Measurements from ENCODE around the gene HCFC2.

HCFC2 gene

DNA sequence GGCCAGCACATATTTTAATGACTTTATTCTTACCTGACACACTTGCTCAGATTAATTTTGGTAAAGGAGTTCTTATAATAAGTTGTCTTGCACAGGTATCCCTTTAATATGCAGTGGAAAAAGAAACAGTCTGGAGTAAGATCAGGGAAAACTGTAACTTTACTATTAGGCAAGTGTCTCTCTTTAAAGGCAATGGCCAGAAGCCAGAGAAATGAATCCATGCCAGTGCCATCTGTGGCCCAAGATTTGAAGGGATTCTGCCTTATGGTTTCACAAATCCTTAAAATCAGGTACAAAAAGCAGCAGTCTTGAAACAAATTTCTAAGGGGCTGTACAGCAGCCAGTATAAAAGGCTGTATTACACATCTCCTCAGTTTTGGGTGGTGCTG is 51.2 kb downstream of the HCFC2 start:
- DNase-seq (ENCODE audit: low read depth), result no peak
- in situ Hi-C loops (cut with HindIII; ENCODE audit: low sequenced_read_pairs), result no loop called here
- H3K4me3 ChIP-seq (ENCODE audit: low read depth, low read length), result no peak overlapping the region
- TF ChIP-seq, protein P1, sequence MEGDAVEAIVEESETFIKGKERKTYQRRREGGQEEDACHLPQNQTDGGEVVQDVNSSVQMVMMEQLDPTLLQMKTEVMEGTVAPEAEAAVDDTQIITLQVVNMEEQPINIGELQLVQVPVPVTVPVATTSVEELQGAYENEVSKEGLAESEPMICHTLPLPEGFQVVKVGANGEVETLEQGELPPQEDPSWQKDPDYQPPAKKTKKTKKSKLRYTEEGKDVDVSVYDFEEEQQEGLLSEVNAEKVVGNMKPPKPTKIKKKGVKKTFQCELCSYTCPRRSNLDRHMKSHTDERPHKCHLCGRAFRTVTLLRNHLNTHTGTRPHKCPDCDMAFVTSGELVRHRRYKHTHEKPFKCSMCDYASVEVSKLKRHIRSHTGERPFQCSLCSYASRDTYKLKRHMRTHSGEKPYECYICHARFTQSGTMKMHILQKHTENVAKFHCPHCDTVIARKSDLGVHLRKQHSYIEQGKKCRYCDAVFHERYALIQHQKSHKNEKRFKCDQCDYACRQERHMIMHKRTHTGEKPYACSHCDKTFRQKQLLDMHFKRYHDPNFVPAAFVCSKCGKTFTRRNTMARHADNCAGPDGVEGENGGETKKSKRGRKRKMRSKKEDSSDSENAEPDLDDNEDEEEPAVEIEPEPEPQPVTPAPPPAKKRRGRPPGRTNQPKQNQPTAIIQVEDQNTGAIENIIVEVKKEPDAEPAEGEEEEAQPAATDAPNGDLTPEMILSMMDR (IDR thresholded peaks at IDR 0.05; ENCODE audit: low read depth, low read length, missing control alignments), result no peak

DNA sequence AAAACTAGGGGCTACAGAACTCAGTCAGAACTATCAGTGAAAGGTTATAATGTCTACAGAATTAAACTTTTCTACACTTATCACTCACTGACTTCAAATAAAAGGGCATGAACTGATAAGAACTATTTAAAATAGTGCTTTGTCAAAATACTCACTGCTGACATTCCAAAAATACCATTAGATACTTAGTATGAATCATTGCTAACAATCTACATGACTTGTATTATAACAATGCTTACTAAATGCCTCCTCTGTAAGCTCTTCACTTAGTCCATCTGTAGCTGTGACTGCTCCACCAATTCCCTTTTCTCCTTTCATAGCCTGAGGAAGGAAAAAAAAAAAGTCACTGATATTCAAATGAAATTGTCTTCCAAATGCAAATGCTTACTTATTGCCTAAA is 56.7 kb downstream of the HCFC2 start:
- TF ChIP-seq, protein P1 (IDR thresholded peaks at IDR 0.05; ENCODE audit: low read depth, low read length, missing control alignments), result no peak
- no peak overlapping the region for H3K4me3 ChIP-seq (ENCODE audit: low read depth, low read length)
- in situ Hi-C loops (cut with HindIII; ENCODE audit: low sequenced_read_pairs), result no loop called here
- no peak for DNase-seq (ENCODE audit: low read depth)

GRCh38 chr12:104122298-104122697 is 58.0 kb downstream of the HCFC2 start:
- no peak for DNase-seq (ENCODE audit: low read depth)
- in situ Hi-C loops (cut with HindIII; ENCODE audit: low sequenced_read_pairs), result no loop called here
- TF ChIP-seq, protein P1 (IDR thresholded peaks at IDR 0.05; ENCODE audit: low read depth, low read length, missing control alignments), result no peak
- no peak overlapping the region for H3K4me3 ChIP-seq (ENCODE audit: low read depth, low read length)

- H3K4me3 ChIP-seq (ENCODE audit: low read depth, low read length), result no peak overlapping the region
- no peak for DNase-seq (ENCODE audit: low read depth)
- TF ChIP-seq, protein P1 (IDR thresholded peaks at IDR 0.05; ENCODE audit: low read depth, low read length, missing control alignments), result no peak
- in situ Hi-C loops (cut with HindIII; ENCODE audit: low sequenced_read_pairs), result no loop called here
Observed at GRCh38 chr12:104126548-104126947, 62.2 kb downstream of the HCFC2 start.

DNA sequence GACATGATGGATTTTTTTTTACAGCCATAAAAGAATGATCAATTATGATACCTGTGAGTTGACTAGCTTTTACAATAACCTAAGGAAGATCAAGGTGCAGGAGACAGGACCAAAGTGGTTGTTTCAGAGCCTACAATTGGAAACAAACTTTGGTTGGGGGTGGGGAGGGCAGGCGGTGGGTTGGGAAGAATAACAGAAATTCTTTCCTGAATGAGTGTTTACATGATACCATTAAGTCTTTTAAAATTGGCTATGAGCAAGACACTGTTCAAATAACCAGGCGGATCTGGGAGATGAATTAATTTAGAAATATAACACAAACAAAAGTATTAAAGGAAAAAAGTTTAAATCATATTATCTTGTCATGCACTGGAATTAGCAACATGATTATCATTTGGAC is 66.4 kb downstream of the HCFC2 start:
- in situ Hi-C loops (cut with HindIII; ENCODE audit: low sequenced_read_pairs), result no loop called here
- no peak for DNase-seq (ENCODE audit: low read depth)
- no peak overlapping the region for H3K4me3 ChIP-seq (ENCODE audit: low read depth, low read length)
- TF ChIP-seq, protein P1 (IDR thresholded peaks at IDR 0.05; ENCODE audit: low read depth, low read length, missing control alignments), result no peak

- in situ Hi-C loops (cut with HindIII; ENCODE audit: low sequenced_read_pairs), result no loop called here
- TF ChIP-seq, protein P1 (IDR thresholded peaks at IDR 0.05; ENCODE audit: low read depth, low read length, missing control alignments), result no peak
Observed at GRCh38 chr12:104131609-104132008, 67.3 kb downstream of the HCFC2 start.

More at GRCh38 chr12:104131609-104132008, 67.3 kb downstream of the HCFC2 start:
- no peak overlapping the region for H3K4me3 ChIP-seq (ENCODE audit: low read depth, low read length)
- DNase-seq (ENCODE audit: low read depth), result no peak

Data from astrocyte of the cerebellum (primary cell).